Esophagus muscularis mucosa (tissue), 4 donors: Measurements from ENCODE around the gene MAGI1.

Source experiments
- EP300 ChIP-seq: sonication (generic); formaldehyde crosslinking; IDR thresholded peaks from one replicate; pipeline ENCODE4 v1.6.1; 2017; ENCODE audit warnings: antibody characterized with exemption
- POLR2A ChIP-seq: fragments of 450-650 bp; IDR thresholded peaks from one replicate; pipeline ENCODE4 v1.6.1; 2017; ENCODE audit warnings: antibody characterized with exemption, moderate library complexity, mild to moderate bottlenecking, low read depth
- POLR2AphosphoS5 ChIP-seq, 2 donors: sonication (generic); formaldehyde crosslinking; IDR thresholded peaks; one replicate each; pipeline ENCODE4 v1.6.1; 2017; ENCODE audit warnings: antibody characterized with exemption in 2 of 2
- TF ChIP-seq, protein P1 (sequence below), 3 experiments: fragments of 200-600 bp in 2 of 3; fragments of 450-650 bp in 1 of 3; sonication (generic) in 2 of 3; IDR thresholded peaks; one replicate each; pipeline ENCODE4 v1.5.1; 2017 to 2019; ENCODE audit warnings: antibody characterized with exemption in 3 of 3, mild to moderate bottlenecking in 2 of 3, moderate library complexity in 1 of 3

DNA sequence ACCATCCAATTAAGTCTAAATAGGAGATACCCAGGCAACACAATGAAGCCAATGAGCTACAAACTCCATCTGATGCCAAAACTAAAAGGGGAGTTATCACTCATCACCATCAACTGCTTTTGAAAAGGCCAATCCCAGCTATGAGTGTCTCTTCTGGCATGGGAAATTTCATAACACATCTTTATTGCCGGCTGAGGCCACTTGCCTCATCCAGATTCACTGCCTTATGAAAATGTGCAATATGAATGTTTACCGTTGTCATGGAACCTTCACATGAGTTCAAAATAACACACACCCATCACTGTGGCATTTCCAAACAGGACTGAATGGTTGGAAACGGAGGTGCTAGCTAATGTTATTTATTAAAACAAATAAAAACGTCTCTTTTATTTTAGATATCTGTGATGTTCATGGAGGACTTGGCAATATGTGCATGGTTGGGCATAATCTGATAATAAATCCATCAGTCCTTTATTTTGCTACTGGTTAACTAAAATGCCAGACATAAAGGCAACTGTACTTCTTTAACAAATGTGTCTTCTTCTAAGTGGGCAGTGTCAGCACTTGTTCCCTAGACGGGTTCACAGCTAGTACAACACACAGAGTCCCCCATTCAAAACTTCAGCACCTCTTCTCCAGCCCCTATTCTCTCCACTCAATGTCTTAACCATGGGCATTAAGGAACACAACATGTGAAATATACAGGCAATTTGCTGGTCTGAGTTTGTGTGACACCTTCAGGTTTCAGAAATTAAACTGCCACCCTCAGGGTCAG is 143.9 kb downstream of the MAGI1 start:
- TF ChIP-seq, protein P1, sequence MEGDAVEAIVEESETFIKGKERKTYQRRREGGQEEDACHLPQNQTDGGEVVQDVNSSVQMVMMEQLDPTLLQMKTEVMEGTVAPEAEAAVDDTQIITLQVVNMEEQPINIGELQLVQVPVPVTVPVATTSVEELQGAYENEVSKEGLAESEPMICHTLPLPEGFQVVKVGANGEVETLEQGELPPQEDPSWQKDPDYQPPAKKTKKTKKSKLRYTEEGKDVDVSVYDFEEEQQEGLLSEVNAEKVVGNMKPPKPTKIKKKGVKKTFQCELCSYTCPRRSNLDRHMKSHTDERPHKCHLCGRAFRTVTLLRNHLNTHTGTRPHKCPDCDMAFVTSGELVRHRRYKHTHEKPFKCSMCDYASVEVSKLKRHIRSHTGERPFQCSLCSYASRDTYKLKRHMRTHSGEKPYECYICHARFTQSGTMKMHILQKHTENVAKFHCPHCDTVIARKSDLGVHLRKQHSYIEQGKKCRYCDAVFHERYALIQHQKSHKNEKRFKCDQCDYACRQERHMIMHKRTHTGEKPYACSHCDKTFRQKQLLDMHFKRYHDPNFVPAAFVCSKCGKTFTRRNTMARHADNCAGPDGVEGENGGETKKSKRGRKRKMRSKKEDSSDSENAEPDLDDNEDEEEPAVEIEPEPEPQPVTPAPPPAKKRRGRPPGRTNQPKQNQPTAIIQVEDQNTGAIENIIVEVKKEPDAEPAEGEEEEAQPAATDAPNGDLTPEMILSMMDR (IDR thresholded peaks at IDR 0.05) = no peak
- TF ChIP-seq POLR2A = no peak
- TF ChIP-seq POLR2AphosphoS5 (IDR thresholded peaks at IDR 0.05) = no peak
- no peak for TF ChIP-seq EP300
